GM18511 (cell line): ENCODE measurements around the gene MRI1.
"Not testable (repeated sequence)": the region's sequence is repeated elsewhere in the genome, so short reads cannot be mapped to it uniquely, and the experiment has no call there.

Experiments used
- ATAC-seq: cut with Tn5 transposase; IDR thresholded peaks from one replicate; pipeline ENCODE4 v1.9.1; 2021; ENCODE audit warnings: mild to moderate bottlenecking, moderate library complexity; ENCODE audit not compliant: unreplicated experiment

MRI1 gene

DNA sequence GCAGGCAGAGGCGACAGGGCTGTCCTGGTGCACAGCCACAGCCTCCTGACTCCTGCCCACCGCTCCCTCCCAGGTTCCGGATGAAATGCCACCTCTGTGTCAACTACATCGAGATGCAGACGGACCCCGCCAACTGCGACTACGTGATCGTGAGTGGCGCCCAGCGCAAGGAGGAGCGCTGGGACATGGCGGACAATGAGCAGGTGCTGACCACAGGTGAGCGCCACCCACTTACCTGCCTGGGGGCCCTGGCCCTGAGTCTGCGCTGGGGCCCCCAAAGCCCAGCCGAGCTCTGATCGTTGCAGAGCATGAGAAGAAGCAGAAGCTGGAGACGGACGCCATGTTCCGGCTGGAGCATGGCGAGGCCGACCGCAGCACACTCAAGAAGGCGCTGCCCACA is 5.5 kb upstream of the MRI1 start:
- no peak for ATAC-seq

- no peak for ATAC-seq
Measured at GRCh38 chr19:13761423-13761822, 2.9 kb upstream of the MRI1 start.

- no peak for ATAC-seq
Measured at GRCh38 chr19:13762635-13763235, 1.6 kb upstream of the MRI1 start.

DNA sequence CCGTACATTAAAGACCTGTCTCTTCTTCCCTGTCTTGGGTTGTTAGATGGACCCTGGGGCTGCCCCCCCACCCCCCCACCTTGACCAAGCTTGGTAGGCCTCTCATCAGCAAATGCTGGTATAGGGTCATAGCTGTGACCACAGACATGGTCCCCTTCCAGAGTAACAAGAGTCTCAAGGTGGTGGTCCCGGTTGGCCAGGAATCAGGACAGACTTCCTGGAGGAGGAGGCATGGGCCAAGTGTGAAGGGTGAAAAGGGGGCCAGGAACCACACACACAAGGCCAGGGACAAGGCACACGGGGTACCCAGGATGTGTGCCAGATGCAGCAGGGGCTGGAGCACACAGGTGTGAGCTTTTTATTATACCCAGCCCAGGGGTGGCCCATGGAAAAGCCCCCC is 1.1 kb upstream of the MRI1 start:
- ATAC-seq: no peak

- ATAC-seq: no peak
Measured at GRCh38 chr19:13764821-13765394, 586 bp downstream of the MRI1 start.

GRCh38 chr19:13765395-13766094 is 1.2 kb downstream of the MRI1 start:
- no peak for ATAC-seq

DNA sequence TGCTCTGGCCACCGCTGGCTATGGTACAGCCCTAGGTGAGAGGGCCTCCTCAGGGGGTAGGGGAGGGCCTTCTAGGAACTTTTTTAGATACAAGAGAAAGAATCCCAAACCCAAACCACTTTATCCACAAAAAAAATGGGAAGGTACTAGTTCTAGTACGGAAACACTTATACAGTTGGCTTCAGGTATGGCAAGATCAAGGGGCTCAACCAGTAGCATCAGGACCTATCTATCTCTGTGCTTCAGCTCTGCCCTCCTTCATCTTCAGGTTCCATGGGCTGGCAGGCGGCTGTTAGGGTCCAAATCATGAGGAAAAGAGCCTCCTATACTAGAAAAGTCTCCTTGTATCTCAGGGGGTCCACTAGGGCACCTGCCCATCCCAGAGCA is 1.8 kb downstream of the MRI1 start:
- ATAC-seq: no peak

GRCh38 chr19:13768510-13768909 is 4.2 kb downstream of the MRI1 start:
- no peak for ATAC-seq

GRCh38 chr19:13770013-13770635 is 5.8 kb downstream of the MRI1 start:
- ATAC-seq: no peak

- ATAC-seq: peak; percentile 95
Measured at GRCh38 chr19:13774217-13775191, 10.2 kb downstream of the MRI1 start, which contains the start of gene C19orf53. Gene C19orf53 (plus strand): TSS chr19:13774456. CDS start chr19:13774478, 22 bp downstream.

- no peak for ATAC-seq
Measured at GRCh38 chr19:13778398-13778797, 14.1 kb downstream of the MRI1 start.

DNA sequence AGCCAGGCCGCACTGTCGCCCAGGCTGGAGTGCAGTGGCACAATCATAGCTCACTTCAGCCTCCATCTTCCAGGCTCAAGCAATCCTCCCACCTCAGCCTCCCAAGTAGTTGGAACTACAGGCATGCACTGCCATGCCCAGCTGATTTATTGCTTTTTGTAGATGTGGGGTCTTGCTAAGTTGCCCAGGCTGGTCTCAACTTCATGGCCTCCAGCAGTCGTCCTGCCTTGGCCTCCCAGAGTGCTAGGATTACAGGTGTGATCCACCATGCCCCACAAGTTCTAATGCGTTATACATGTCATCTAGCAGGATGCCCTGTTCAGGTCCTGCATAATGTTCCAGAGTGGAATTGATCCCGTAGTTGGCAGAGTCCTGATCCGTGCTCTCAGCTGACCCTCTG is 14.5 kb downstream of the MRI1 start:
- ATAC-seq: no peak

- ATAC-seq: not testable (repeated sequence)
Measured at GRCh38 chr19:13779794-13780193, 15.5 kb downstream of the MRI1 start.

DNA sequence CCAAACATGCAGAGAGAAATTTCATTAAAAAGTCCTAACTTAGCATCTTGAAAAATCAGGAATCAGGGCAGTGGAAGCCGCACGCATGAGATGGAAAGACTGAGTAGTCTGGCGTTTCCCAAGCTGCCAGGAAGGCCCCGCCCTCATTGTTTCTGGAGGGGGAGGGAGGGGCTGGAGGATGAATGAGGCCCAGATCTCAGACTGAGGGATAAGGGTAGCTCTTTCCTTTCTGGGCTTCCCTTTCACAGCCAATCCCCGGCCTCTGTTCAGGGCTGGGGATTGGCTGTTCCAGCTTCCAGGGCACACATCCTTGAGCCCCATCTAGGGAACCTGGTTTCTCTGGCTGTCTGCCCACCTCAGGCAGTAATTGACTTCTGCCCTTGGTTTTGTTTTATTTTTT is 17.2 kb downstream of the MRI1 start:
- no peak for ATAC-seq

DNA sequence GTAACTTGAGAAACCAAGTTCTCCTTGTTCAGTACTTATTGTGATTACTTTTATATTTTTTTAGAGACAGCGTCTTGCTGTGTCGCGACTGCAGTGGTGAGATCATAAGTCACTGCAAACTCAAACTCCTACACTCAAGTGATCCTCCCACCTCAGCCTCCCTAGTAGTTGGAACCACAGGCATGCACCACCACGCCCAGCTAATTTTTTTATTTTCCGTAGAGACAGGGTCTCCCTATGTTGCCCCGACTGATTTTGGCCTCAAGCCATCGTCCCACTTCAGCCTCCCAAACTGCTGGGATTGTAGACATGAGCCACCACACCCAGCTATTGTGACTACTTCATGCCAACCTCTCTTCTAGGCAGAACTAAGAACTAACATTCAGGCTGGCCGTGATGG is 18.2 kb downstream of the MRI1 start:
- no peak for ATAC-seq

GRCh38 chr19:13783565-13784500 is 19.5 kb downstream of the MRI1 start:
- no peak for ATAC-seq

DNA sequence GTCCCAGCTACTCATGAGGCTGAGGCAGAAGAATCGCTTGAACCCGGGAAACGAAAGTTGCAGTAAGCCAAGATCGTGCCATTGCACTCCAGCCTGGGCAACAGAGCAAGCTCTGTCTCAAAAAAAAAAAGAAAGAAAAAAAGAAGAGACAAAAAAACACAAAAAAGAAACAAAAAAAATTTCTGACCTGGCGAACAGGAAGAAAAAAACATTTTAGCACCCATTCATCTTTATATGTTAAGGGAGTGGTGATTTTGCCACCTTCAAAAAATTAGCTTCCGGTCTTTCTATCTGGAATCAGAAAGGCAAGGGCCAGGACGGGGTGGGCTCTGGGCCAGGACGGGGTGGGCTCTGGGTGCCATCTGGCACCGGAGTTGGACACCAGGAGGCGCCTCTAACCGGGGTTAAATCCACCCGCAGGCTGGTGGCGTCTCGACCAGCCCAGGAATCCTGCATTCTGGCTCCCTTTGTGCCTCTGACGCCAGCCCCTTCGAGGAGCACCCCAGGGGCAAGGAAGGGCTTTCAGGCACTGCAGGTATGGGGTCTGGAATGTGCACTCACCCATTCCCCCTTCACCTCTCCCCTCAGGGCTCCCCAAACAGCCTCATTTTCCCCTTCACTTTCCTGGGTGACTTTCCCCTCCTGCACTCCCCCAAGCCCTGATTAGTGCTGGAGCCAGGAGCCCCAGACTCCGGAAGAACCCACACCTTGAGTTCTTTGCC is 20.6 kb downstream of the MRI1 start:
- no peak for ATAC-seq

DNA sequence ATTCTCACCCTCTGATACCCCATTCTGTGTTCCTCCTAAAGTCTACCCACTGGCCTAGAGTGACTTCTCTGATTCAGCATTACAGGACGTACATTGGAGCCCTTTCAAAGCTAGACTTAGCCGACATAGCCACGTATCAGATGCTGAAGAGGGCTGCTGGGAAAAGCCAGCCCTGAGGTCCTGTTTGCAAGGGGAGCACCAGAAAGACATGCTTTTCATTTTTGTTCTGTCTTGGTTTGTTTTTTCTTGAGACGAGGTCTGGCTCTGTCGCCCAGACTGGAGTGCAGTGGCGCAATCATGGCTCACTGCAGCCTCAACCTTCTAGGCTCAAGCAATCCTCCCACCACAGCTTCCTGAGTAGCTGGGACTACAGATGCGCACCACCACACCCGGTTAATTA is 24.7 kb downstream of the MRI1 start:
- no peak for ATAC-seq

- ATAC-seq: no peak
Measured at GRCh38 chr19:13790354-13790753, 26.0 kb downstream of the MRI1 start.
